ENCODE measurements around the gene CCDC83. TPM values are rescaled to one million over a fixed set of nuclear protein-coding genes. Genes with fewer than 3 reads are reported as not detected.

CCDC83 gene
- total and polyA plus RNA-seq, 9 of the 15 experiments (the other 6 are each of a cell fraction or from before 2014, with no cell fraction given): not detected

- 0% methylated on average over 3 of the region's 3 CpGs for WGBS (ENCODE audit: insufficient coverage, low coverage, missing lambda C conversion rate)
- Histone ChIP-seq H3K36me3 (ENCODE audit: control insufficient read depth, insufficient read depth, low read length) (no peaks in the 10 kb centered on the region), H3K27ac (ENCODE audit: extremely low read depth, low read depth, low read length) (no peak overlapping the region), H3K9ac (ENCODE audit: insufficient read depth in 1 of 2, low read depth in 2 of 2, low read length in 2 of 2) (no peak overlapping the region), H3K4me2 (ENCODE audit: insufficient read depth, low read length) (no peak overlapping the region), H3K9me1 (ENCODE audit: control insufficient read depth, insufficient read depth, low read length) (no peaks in the 10 kb centered on the region), H4K20me1 (replicated peaks; ENCODE audit: control insufficient read depth, insufficient read depth, low read length) (no peaks in the 10 kb centered on the region), H3K4me1 (replicated peaks in 1 of 2; ENCODE audit: control insufficient read depth in 2 of 2, insufficient read depth in 2 of 2, low read length in 2 of 2) (no peaks in the 10 kb centered on the region), H2AFZ (ENCODE audit: low read depth, low read length) (no peak overlapping the region), H3K79me2 (ENCODE audit: control insufficient read depth, insufficient read depth, low read length) (no peaks in the 10 kb centered on the region), H3K4me3 (no peak overlapping the region), H3K9me3 (replicated peaks; ENCODE audit: control insufficient read depth, insufficient read depth, low read depth, low read length) (no peaks in the 10 kb centered on the region), H3K27me3 (ENCODE audit: control insufficient read depth in 2 of 2, insufficient read depth in 2 of 2, low read length in 2 of 2) (no peaks in the 10 kb centered on the region)
- TF ChIP-seq ZFP36 (IDR thresholded peaks at IDR 0.05; ENCODE audit: low read depth, low read length, partially characterized antibody): no peak
- TF ChIP-seq CTCF (IDR thresholded peaks at IDR 0.05 in 2 of 3, conservative IDR thresholded peaks at IDR 0.05 in 1 of 3; ENCODE audit: insufficient read depth in 2 of 3, low read depth in 1 of 3, low read length in 3 of 3): 0 out of 6 replicates have a peak, but pooled peaks of 1 of the 3 experiments have one; percentile 13
- ChIA-PET CTCF (ENCODE audit: low intra/inter-chr PET ratio) (no interaction called here), POLR2A (no interaction called here)
- FAIRE-seq (no peak), DNase-seq (ENCODE audit: extremely low read depth in 1 of 4, low spot score in 3 of 4) (no peak), ATAC-seq (0 out of 3 replicates have a peak, but pooled peaks have one; percentile 37)
- in situ Hi-C loops (cut with MboI) (no loop called here), intact Hi-C loops (cut with micrococcal nuclease) (loop anchor here (5.0 kb wide), 1 partner anchor 152 kb away; no protein-coding TSS in a partner anchor)
- BruUV-seq (replicated peaks): no TSS peak
These were observed 11.3 kb upstream of the CCDC83 start for GRCh38 chr11:85843929-85844328.

All from K562 (cell line).